Adrenal gland (tissue), 12 donors: ENCODE results near the gene KIAA1755. TPM values are rescaled to one million over a fixed set of nuclear protein-coding genes. Genes with fewer than 3 reads are reported as not detected.
A peak's percentile ranks its signal among the peaks of the same experiment; 100 is the strongest.
"Not testable (repeated sequence)": the region's sequence is repeated elsewhere in the genome, so short reads cannot be mapped to it uniquely, and the experiment has no call there.

Source experiments
- DNase-seq, 7 donors: peaks; one replicate each; pipeline ENCODE4 v3.0.0-alpha.2; 2019 to 2020
- H3K27ac ChIP-seq, 5 donors: fragments of 200-600 bp; sonication (generic) in 4 of 5; 1 replicate in 3 of 5; 2 replicates in 2 of 5; pipeline versions ENCODE4 v1.5.1 to v1.8.0; 2016 to 2020; ENCODE audit warnings: mild to moderate bottlenecking in 1 of 5
- H3K27me3 ChIP-seq: fragments of 200-600 bp; 2 replicates; pipeline ENCODE4 v1.8.0; 2021
- H3K36me3 ChIP-seq, 2 donors: fragments of 200-600 bp; replicated peaks in 1 of 2; 1 replicate in 1 of 2; 2 replicates in 1 of 2; pipeline versions ENCODE4 v1.5.1 to v1.8.0; 2018 to 2022
- H3K4me1 ChIP-seq, 2 donors: fragments of 200-600 bp; replicated peaks in 1 of 2; 1 replicate in 1 of 2; 2 replicates in 1 of 2; pipeline versions ENCODE4 v1.5.1 to v1.8.0; 2018 to 2021
- H3K4me3 ChIP-seq, 4 donors: fragments of 200-600 bp; sonication (generic) in 3 of 4; one replicate each; pipeline ENCODE4 v1.5.1; 2016 to 2018
- H3K9me3 ChIP-seq, 3 donors: fragments of 200-600 bp; sonication (generic) in 1 of 3; replicated peaks in 1 of 3; 1 replicate in 2 of 3; 2 replicates in 1 of 3; pipeline versions ENCODE4 v1.5.1 to v1.8.0; 2016 to 2021
- CTCF ChIP-seq, 6 experiments: fragments of 450-650 bp in 4 of 6; fragments of 200-600 bp in 2 of 6; sonication (generic) in 1 of 6; IDR thresholded peaks; 1 replicate in 5 of 6; 2 replicates in 1 of 6; pipeline versions ENCODE4 v1.5.1 to v1.8.0; 2016 to 2021; ENCODE audit warnings: antibody characterized with exemption in 6 of 6, mild to moderate bottlenecking in 2 of 6, moderate library complexity in 1 of 6
- POLR2A ChIP-seq, 2 donors: fragments of 450-650 bp; IDR thresholded peaks; one replicate each; pipeline ENCODE4 v1.6.1; 2017; ENCODE audit warnings: antibody characterized with exemption in 2 of 2, mild to moderate bottlenecking in 2 of 2, moderate library complexity in 1 of 2
- WGBS, 4 donors: extraction: QIAGEN DNeasy Blood & Tissue Kit in 2 of 4; methylation state at CpG; one replicate each; pipeline versions ENCODE4 v1.1.5 to v1.1.7; 2013 to 2017; 5-methylcytosine and 5-hydroxymethylcytosine counted together
- intact Hi-C, 2 donors: fragments of 100-400 bp; cut with DNase I; formaldehyde crosslinking; loops; one replicate each; pipeline versions ENCODE4 v1.14.1 to v1.15.0; 2022 to 2023
- polyA plus RNA-seq, 3 donors: library from polyadenylated mRNA; stranded (reverse); fragments of 200-250 nt in 2 of 3; fragments of 350-450 nt in 1 of 3; fragmentation: Illumina TruSeq in 1 of 3; extraction: RNeasy Lipid Tissue Mini Kit (QIAGEN cat#74804) in 1 of 3; gene quantifications; one replicate each; pipeline ENCODE4 v1.2.3, GENCODE V29; 2013 to 2014
- total RNA-seq, 9 donors: library from RNA; depleted of rRNA in 4 of 9; stranded (reverse); fragments of >200 nt in 4 of 9; fragments of 120-200 nt in 1 of 9; fragmentation: NEBNext Ultra II Directional in 1 of 9; extraction: Animal tissue kit (Norgen Biotek cat#: 25700) in 1 of 9; gene quantifications; one replicate each; pipeline versions ENCODE4 v1.1.0 to v1.2.4, GENCODE V29; 2013 to 2023
- donor health status: healthy with polysubstance abuse.
- donor health status: Bipolar disorder and iron deficiency.
- donor health status: DM: yes; HTN: yes; CAD: no.
- donor health status: DM: no; HTN: no; CAD: no.
- donor health status: DM: no; HTN: no; CAD: no.
- donor health status: DM: yes; HTN: yes; CAD: no.

Gene KIAA1755
- total and polyA plus RNA-seq, 12 donors = 0.42 to 8.0 (median 2.0) TPM

- H3K27me3 ChIP-seq = no peaks in the 10 kb centered on the region
- no peaks in the 10 kb centered on the region for H3K9me3 ChIP-seq
- H3K36me3 ChIP-seq = no peaks in the 10 kb centered on the region
- DNase-seq = no peak
- no peaks in the 10 kb centered on the region for H3K4me1 ChIP-seq
- TF ChIP-seq CTCF (IDR thresholded peaks at IDR 0.05) = no peak
- no peak for TF ChIP-seq POLR2A (IDR thresholded peaks at IDR 0.05)
- H3K27ac ChIP-seq = no peak overlapping the region
- intact Hi-C loops = no loop called here
- H3K4me3 ChIP-seq = no peak overlapping the region
- 67 to 77% (median 69%) methylated on average over 6 of the region's 6 CpGs for WGBS, 4 donors
These were observed 9.9 kb downstream of the KIAA1755 start for GRCh38 chr20:38250609-38251008.

GRCh38 chr20:38249536-38250310 lies 10.8 kb downstream of the KIAA1755 start:
- intact Hi-C loops = no loop called here
- DNase-seq = no peak
- no peak overlapping the region for H3K27ac ChIP-seq
- no peak overlapping the region for H3K4me3 ChIP-seq
- TF ChIP-seq POLR2A (IDR thresholded peaks at IDR 0.05) (no peak), CTCF (IDR thresholded peaks at IDR 0.05) (no peak)
- no peaks in the 10 kb centered on the region for H3K4me1 ChIP-seq
- H3K36me3 ChIP-seq = no peaks in the 10 kb centered on the region
- WGBS, 4 donors = 65 to 77% (median 70%) methylated on average over 7 to 9 of the region's 9 CpGs
- H3K9me3 ChIP-seq = no peaks in the 10 kb centered on the region
- no peaks in the 10 kb centered on the region for H3K27me3 ChIP-seq

- peak overlapping the region in 1 of 5 donors; percentile 49 for H3K27ac ChIP-seq
- TF ChIP-seq CTCF (IDR thresholded peaks at IDR 0.05) (no peak), POLR2A (IDR thresholded peaks at IDR 0.05) (no peak)
- H3K36me3 ChIP-seq = no peaks in the 10 kb centered on the region
- DNase-seq = no peak
- no peaks in the 10 kb centered on the region for H3K9me3 ChIP-seq
- no peaks in the 10 kb centered on the region for H3K4me1 ChIP-seq
- 64 to 83% (median 72%) methylated on average over 8 of the region's 8 CpGs for WGBS, 4 donors
- intact Hi-C loops = no loop called here
- H3K27me3 ChIP-seq = no peaks in the 10 kb centered on the region
- no peak overlapping the region for H3K4me3 ChIP-seq
These were observed 12.4 kb downstream of the KIAA1755 start for GRCh38 chr20:38248133-38248532.

GRCh38 chr20:38247725-38248124 lies 12.8 kb downstream of the KIAA1755 start:
- DNase-seq, H3K4me1 ChIP-seq, H3K4me3 ChIP-seq, H3K36me3 ChIP-seq, H3K9me3 ChIP-seq, intact Hi-C loops, H3K27me3 ChIP-seq: not testable (repeated sequence)
- WGBS, 4 donors = 70 to 88% (median 82%) methylated on average over 4 of the region's 4 CpGs
- peak overlapping the region in 1 of 5 donors; percentile 49 for H3K27ac ChIP-seq

GRCh38 chr20:38247166-38247509 lies 13.4 kb downstream of the KIAA1755 start:
- TF ChIP-seq POLR2A (IDR thresholded peaks at IDR 0.05) (no peak), CTCF (IDR thresholded peaks at IDR 0.05) (no peak)
- no peak for DNase-seq
- Histone ChIP-seq H3K27ac (peak overlapping the region in 2 of 5 donors; percentile 44 to 49), H3K27me3 (no peaks in the 10 kb centered on the region), H3K4me1 (no peaks in the 10 kb centered on the region), H3K9me3 (peaks cover 0 to 8% (median 8%) of the 10 kb centered on the region in 3 donors), H3K36me3 (no peaks in the 10 kb centered on the region), H3K4me3 (no peak overlapping the region)
- intact Hi-C loops = no loop called here
- 76 to 87% (median 84%) methylated on average over 7 of the region's 7 CpGs for WGBS, 4 donors
